Measurements from ENCODE around the gene LRRC73.

Gene LRRC73

DNA sequence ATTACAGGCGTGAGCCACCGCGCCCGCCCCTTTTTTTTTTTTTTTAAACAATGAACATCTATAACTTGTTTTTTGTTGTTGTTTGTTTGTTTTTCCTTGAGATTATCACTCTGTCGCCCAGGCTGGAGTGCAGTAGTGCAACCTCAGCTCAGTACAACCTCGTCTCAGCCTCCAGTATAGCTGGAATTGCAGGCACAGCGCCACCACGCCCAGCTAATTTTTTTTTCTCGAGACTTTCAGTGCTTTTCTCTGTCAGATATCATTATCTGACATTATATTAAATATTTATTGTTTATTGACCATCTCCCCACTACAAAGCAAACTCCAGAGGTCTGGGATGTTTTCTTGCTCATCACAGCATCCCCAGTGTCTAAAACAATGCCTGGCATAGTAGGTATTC, 52.5 kb downstream of the LRRC73 start:
- no peaks in the 10 kb centered on the region for H3K9me2 ChIP-seq (replicated peaks; ENCODE audit: insufficient read depth, low read length)
- no peaks in the 10 kb centered on the region for H3K4me1 ChIP-seq (ENCODE audit: low read length)
- no peak for DNase-seq
- H3K4me2 ChIP-seq (ENCODE audit: low read depth, low read length): no peak overlapping the region
- H3K79me2 ChIP-seq (ENCODE audit: low read length): no peaks in the 10 kb centered on the region
- H4K20me1 ChIP-seq (ENCODE audit: insufficient read depth, low read length): no peaks in the 10 kb centered on the region
- TF ChIP-seq EZH2 (optimal IDR thresholded peaks at IDR 0.05; ENCODE audit: low read depth, low read length): no peak
- TF ChIP-seq EZH2phosphoT487 (IDR thresholded peaks at IDR 0.05; ENCODE audit: low read length): no peak
- TF ChIP-seq, protein P1, sequence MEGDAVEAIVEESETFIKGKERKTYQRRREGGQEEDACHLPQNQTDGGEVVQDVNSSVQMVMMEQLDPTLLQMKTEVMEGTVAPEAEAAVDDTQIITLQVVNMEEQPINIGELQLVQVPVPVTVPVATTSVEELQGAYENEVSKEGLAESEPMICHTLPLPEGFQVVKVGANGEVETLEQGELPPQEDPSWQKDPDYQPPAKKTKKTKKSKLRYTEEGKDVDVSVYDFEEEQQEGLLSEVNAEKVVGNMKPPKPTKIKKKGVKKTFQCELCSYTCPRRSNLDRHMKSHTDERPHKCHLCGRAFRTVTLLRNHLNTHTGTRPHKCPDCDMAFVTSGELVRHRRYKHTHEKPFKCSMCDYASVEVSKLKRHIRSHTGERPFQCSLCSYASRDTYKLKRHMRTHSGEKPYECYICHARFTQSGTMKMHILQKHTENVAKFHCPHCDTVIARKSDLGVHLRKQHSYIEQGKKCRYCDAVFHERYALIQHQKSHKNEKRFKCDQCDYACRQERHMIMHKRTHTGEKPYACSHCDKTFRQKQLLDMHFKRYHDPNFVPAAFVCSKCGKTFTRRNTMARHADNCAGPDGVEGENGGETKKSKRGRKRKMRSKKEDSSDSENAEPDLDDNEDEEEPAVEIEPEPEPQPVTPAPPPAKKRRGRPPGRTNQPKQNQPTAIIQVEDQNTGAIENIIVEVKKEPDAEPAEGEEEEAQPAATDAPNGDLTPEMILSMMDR (IDR thresholded peaks at IDR 0.05; ENCODE audit: low read length): no peak
- no peak overlapping the region for H3K27ac ChIP-seq (ENCODE audit: low read length)
- H3K4me3 ChIP-seq (ENCODE audit: low read length): no peak overlapping the region
- H3K27me3 ChIP-seq (replicated peaks; ENCODE audit: insufficient read depth, low read length): peaks cover 24% of the 10 kb centered on the region
- H3K36me3 ChIP-seq (replicated peaks; ENCODE audit: insufficient read depth, low read length): no peaks in the 10 kb centered on the region
- H3K9ac ChIP-seq (ENCODE audit: low read length): no peak overlapping the region
- H3K9me3 ChIP-seq (replicated peaks; ENCODE audit: insufficient read depth, low read length): no peaks in the 10 kb centered on the region
- H3F3A ChIP-seq (ENCODE audit: insufficient read depth, low read length): no peaks in the 10 kb centered on the region
- H2AFZ ChIP-seq (ENCODE audit: low read length): no peak overlapping the region

Data from MM.1S (cell line).